ENCODE data around the gene ABCC4.

Gene ABCC4

GRCh38 chr13:95153647-95154412, 147.4 kb downstream of the ABCC4 start:
- Histone ChIP-seq H3K27ac (ENCODE audit: extremely low read depth, low read depth, low read length) (no peak overlapping the region), H3K9me3 (ENCODE audit: control insufficient read depth, insufficient read depth, low read depth, low read length) (no peaks in the 10 kb centered on the region), H3K4me3 (ENCODE audit: low read depth, low read length) (no peak overlapping the region), H3K36me3 (ENCODE audit: control insufficient read depth in 2 of 2, insufficient read depth in 1 of 2, low read length in 2 of 2) (no peaks in the 10 kb centered on the region), H3K4me1 (ENCODE audit: control insufficient read depth, insufficient read depth, low read length) (peaks cover 8% of the 10 kb centered on the region)
- ChIA-PET CTCF (interaction anchor here (0.6 kb wide), 1 partner anchor 376 kb away, joined by 3 read pairs; no protein-coding TSS in a partner anchor), POLR2A (no interaction called here)
- peak; percentile 52; the same call in 1 of the 2 replicates for TF ChIP-seq PRDM1 (tag by site-specific recombination; IDR thresholded peaks at IDR 0.05)
- TF ChIP-seq ZNF785 (tag by site-specific recombination; IDR thresholded peaks at IDR 0.05), result no peak
- peak; percentile 82 for TF ChIP-seq PRDM6 (tag by site-specific recombination; IDR thresholded peaks at IDR 0.05)
- TF ChIP-seq ZNF274 (IDR thresholded peaks at IDR 0.05; ENCODE audit: low read length), result no peak
- no peak for TF ChIP-seq ZNF274 (tag by site-specific recombination; IDR thresholded peaks at IDR 0.05; ENCODE audit: borderline replicate concordance)
- TF ChIP-seq ZNF843 (tag by site-specific recombination; IDR thresholded peaks at IDR 0.05), result peak; percentile 67
- peak; percentile 64 for TF ChIP-seq TCF7L2 (IDR thresholded peaks at IDR 0.05; ENCODE audit: borderline replicate concordance, low read depth, low read length)
- TF ChIP-seq ZEB2 (tag by site-specific recombination; IDR thresholded peaks at IDR 0.05), result peak; percentile 60
- TF ChIP-seq SP2 (tag by site-specific recombination; IDR thresholded peaks at IDR 0.05), result no peak
- peak; percentile 76 for TF ChIP-seq ATF2 (tag by site-specific recombination; IDR thresholded peaks at IDR 0.05; ENCODE audit: low read depth)
- TF ChIP-seq FEZF1 (tag by site-specific recombination; IDR thresholded peaks at IDR 0.05), result peak; percentile 78
- peak; percentile 56; the same call in 1 of the 2 replicates for TF ChIP-seq BCL6B (tag by site-specific recombination; IDR thresholded peaks at IDR 0.05)
- 0 out of 2 replicates have a peak, but pooled peaks have one; percentile 4 for TF ChIP-seq GLI2 (tag by site-specific recombination; IDR thresholded peaks at IDR 0.05; ENCODE audit: borderline replicate concordance, low read depth)
- peak; percentile 57; the same call in 1 of the 2 replicates for TF ChIP-seq OSR2 (tag by site-specific recombination; IDR thresholded peaks at IDR 0.05)
- TF ChIP-seq IKZF3 (tag by site-specific recombination; IDR thresholded peaks at IDR 0.05), result 0 out of 2 replicates have a peak, but pooled peaks have one; percentile 22
- no peak for TF ChIP-seq YY2 (tag by site-specific recombination; IDR thresholded peaks at IDR 0.05)

DNA sequence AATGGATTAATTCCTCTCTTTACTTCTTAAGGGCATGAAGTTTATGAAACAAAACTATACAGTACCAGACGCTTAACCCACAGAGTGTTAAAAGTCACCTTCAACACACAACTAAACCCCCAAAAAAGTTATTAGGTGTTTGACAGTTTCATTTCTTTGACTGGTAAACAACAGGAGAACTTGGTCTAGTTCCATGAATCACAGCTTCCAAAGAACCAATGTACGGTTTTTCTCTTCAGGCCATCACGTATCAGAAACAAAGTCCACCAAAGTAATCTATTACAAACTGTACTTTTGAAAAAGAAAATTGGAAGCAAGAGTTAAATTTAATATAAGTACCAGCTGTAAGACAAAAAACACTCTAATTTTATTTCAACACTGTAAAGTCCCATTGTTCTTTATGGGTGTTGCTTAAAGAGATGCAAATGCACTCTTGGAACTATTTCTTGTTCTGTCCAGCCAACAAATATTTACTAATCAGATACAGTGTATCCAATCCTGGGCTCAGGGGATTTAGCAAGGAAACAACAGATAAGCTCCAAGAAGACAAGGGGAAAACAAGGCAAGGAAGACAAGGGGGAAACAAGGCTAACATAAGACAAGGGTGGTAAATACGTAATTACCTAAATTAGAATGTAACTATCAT, 149.2 kb downstream of the ABCC4 start:
- POLR2A ChIA-PET, result no interaction called here
- H3K4me1 ChIP-seq (ENCODE audit: control insufficient read depth, insufficient read depth, low read length), result peaks cover 8% of the 10 kb centered on the region
- no peak overlapping the region for H3K4me3 ChIP-seq (ENCODE audit: low read depth, low read length)
- CTCF ChIA-PET, result no interaction called here
- H3K27ac ChIP-seq (ENCODE audit: extremely low read depth, low read depth, low read length), result no peak overlapping the region
- no peaks in the 10 kb centered on the region for H3K9me3 ChIP-seq (ENCODE audit: control insufficient read depth, insufficient read depth, low read depth, low read length)
- no peaks in the 10 kb centered on the region for H3K36me3 ChIP-seq (ENCODE audit: control insufficient read depth in 2 of 2, insufficient read depth in 1 of 2, low read length in 2 of 2)
- TF ChIP-seq ZNF394 (tag by site-specific recombination; IDR thresholded peaks at IDR 0.05; ENCODE audit: borderline replicate concordance) (no peak), ZNF530 (tag by site-specific recombination; IDR thresholded peaks at IDR 0.05; ENCODE audit: low read depth) (no peak), ZNF2 (tag by site-specific recombination; IDR thresholded peaks at IDR 0.05) (no peak), PBX3 (CRISPR knock-in tag; IDR thresholded peaks at IDR 0.05) (no peak), SP2 (tag by site-specific recombination; IDR thresholded peaks at IDR 0.05) (no peak)
- TF ChIP-seq, protein P1, sequence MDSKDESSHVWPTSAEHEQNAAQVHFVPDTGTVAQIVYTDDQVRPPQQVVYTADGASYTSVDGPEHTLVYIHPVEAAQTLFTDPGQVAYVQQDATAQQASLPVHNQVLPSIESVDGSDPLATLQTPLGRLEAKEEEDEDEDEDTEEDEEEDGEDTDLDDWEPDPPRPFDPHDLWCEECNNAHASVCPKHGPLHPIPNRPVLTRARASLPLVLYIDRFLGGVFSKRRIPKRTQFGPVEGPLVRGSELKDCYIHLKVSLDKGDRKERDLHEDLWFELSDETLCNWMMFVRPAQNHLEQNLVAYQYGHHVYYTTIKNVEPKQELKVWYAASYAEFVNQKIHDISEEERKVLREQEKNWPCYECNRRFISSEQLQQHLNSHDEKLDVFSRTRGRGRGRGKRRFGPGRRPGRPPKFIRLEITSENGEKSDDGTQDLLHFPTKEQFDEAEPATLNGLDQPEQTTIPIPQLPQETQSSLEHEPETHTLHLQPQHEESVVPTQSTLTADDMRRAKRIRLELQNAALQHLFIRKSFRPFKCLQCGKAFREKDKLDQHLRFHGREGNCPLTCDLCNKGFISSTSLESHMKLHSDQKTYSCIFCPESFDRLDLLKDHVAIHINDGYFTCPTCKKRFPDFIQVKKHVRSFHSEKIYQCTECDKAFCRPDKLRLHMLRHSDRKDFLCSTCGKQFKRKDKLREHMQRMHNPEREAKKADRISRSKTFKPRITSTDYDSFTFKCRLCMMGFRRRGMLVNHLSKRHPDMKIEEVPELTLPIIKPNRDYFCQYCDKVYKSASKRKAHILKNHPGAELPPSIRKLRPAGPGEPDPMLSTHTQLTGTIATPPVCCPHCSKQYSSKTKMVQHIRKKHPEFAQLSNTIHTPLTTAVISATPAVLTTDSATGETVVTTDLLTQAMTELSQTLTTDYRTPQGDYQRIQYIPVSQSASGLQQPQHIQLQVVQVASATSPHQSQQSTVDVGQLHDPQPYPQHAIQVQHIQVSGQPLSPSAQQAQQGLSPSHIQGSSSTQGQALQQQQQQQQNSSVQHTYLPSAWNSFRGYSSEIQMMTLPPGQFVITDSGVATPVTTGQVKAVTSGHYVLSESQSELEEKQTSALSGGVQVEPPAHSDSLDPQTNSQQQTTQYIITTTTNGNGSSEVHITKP (tag by site-specific recombination; IDR thresholded peaks at IDR 0.05), result no peak
- TF ChIP-seq, protein P2, sequence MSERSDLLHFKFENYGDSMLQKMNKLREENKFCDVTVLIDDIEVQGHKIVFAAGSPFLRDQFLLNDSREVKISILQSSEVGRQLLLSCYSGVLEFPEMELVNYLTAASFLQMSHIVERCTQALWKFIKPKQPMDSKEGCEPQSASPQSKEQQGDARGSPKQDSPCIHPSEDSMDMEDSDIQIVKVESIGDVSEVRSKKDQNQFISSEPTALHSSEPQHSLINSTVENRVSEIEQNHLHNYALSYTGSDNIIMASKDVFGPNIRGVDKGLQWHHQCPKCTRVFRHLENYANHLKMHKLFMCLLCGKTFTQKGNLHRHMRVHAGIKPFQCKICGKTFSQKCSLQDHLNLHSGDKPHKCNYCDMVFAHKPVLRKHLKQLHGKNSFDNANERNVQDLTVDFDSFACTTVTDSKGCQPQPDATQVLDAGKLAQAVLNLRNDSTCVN (tag by site-specific recombination; optimal IDR thresholded peaks at IDR 0.05), result no peak
